ENCODE data around the gene ASCC2.

Gene ASCC2

GRCh38 chr22:29767171-29768051 lies 70.7 kb downstream of the ASCC2 start, which contains the start of gene UQCR10:
TSS of gene UQCR10 (plus strand) at chr22:29767369. CDS start at chr22:29767399, 30 bp downstream.
- ATAC-seq = peak; percentile 86
- TF ChIP-seq SNAI2 (CRISPR knock-in tag; IDR thresholded peaks at IDR 0.05) (no peak), ZNF8 (CRISPR knock-in tag; IDR thresholded peaks at IDR 0.05) (no peak), PATZ1 (CRISPR knock-in tag; IDR thresholded peaks at IDR 0.05; ENCODE audit: borderline replicate concordance) (no peak), POU6F1 (CRISPR knock-in tag; IDR thresholded peaks at IDR 0.05; ENCODE audit: borderline replicate concordance, low read depth) (no peak), ZFP30 (CRISPR knock-in tag; IDR thresholded peaks at IDR 0.05) (no peak)

- ATAC-seq = peak; percentile 99
- TF ChIP-seq RARB (CRISPR knock-in tag; IDR thresholded peaks at IDR 0.05) = no peak
- no peak for TF ChIP-seq CSRNP3 (CRISPR knock-in tag; IDR thresholded peaks at IDR 0.05)
- no peak for TF ChIP-seq ESRRG (CRISPR knock-in tag; IDR thresholded peaks at IDR 0.05)
- TF ChIP-seq BACH2 (CRISPR knock-in tag; IDR thresholded peaks at IDR 0.05; ENCODE audit: borderline replicate concordance) = no peak
- no peak for TF ChIP-seq TCF4 (CRISPR knock-in tag; IDR thresholded peaks at IDR 0.05; ENCODE audit: borderline replicate concordance)
- TF ChIP-seq ZNF565 (CRISPR knock-in tag; conservative IDR thresholded peaks at IDR 0.05; ENCODE audit: low read depth) = no peak
- TF ChIP-seq TOX (CRISPR knock-in tag; IDR thresholded peaks at IDR 0.05; ENCODE audit: borderline replicate concordance) = no peak
- no peak for TF ChIP-seq ZC3H10 (CRISPR knock-in tag; IDR thresholded peaks at IDR 0.05)
Observed at GRCh38 chr22:29766632-29767170, 71.4 kb downstream of the ASCC2 start, which contains the start of gene ZMAT5. TSS of gene ZMAT5 (minus strand) at chr22:29767007. CDS start at chr22:29748544, 18,463 bp downstream.

- TF ChIP-seq ZFP3 (CRISPR knock-in tag; IDR thresholded peaks at IDR 0.05) = no peak
- peak; percentile 31 for ATAC-seq
Observed at GRCh38 chr22:29765905-29766631, 72.0 kb downstream of the ASCC2 start.

- TF ChIP-seq POU6F1 (CRISPR knock-in tag; IDR thresholded peaks at IDR 0.05; ENCODE audit: borderline replicate concordance, low read depth) = no peak
- TF ChIP-seq ISL1 (CRISPR knock-in tag; IDR thresholded peaks at IDR 0.05) = no peak
- no peak for TF ChIP-seq ESRRG (CRISPR knock-in tag; IDR thresholded peaks at IDR 0.05)
- no peak for TF ChIP-seq OSR1 (CRISPR knock-in tag; IDR thresholded peaks at IDR 0.05)
- no peak for TF ChIP-seq ZNF8 (CRISPR knock-in tag; IDR thresholded peaks at IDR 0.05)
- no peak for ATAC-seq
Observed at GRCh38 chr22:29762263-29762662, 75.8 kb downstream of the ASCC2 start.

GRCh38 chr22:29758959-29759358 lies 79.1 kb downstream of the ASCC2 start:
- ATAC-seq = no peak

More at GRCh38 chr22:29758959-29759358, 79.1 kb downstream of the ASCC2 start:
- TF ChIP-seq RARB (CRISPR knock-in tag; IDR thresholded peaks at IDR 0.05) (no peak), ESRRG (CRISPR knock-in tag; IDR thresholded peaks at IDR 0.05) (no peak), OSR1 (CRISPR knock-in tag; IDR thresholded peaks at IDR 0.05) (no peak), BACH2 (CRISPR knock-in tag; IDR thresholded peaks at IDR 0.05; ENCODE audit: borderline replicate concordance) (no peak), ZNF70 (CRISPR knock-in tag; IDR thresholded peaks at IDR 0.05) (no peak), TOX (CRISPR knock-in tag; IDR thresholded peaks at IDR 0.05; ENCODE audit: borderline replicate concordance) (no peak), CSRNP3 (CRISPR knock-in tag; IDR thresholded peaks at IDR 0.05) (no peak), GLIS3 (CRISPR knock-in tag; IDR thresholded peaks at IDR 0.05) (no peak)

Measured in SK-N-SH treated with all-trans-retinoic acid at 6 μM for 48 hours (cell line).